Neural cell (in vitro differentiated cells): ENCODE measurements around the gene AP3D1.

Experiments used
- CTCF ChIP-seq: fragments of 450-650 bp; IDR thresholded peaks from 2 replicates; pipeline ENCODE4 v1.5.1; 2014; ENCODE audit warnings: antibody characterized with exemption, mild to moderate bottlenecking, moderate library complexity; ENCODE audit not compliant: poor library complexity, severe bottlenecking
- EP300 ChIP-seq: fragments of 450-650 bp; conservative IDR thresholded peaks from 2 replicates; pipeline ENCODE4 v1.6.1; 2014; ENCODE audit warnings: antibody characterized with exemption, mild to moderate bottlenecking, moderate library complexity; ENCODE audit not compliant: poor library complexity, severe bottlenecking
- EZH2 ChIP-seq: fragments of 200-600, 300-800 bp; shearing (Covaris generic), sonication (generic); IDR thresholded peaks from 2 replicates; pipeline ENCODE4 v1.6.1; 2014; ENCODE audit warnings: antibody characterized with exemption, low read length, borderline replicate concordance, mild to moderate bottlenecking; ENCODE audit not compliant: insufficient read depth, poor library complexity, severe bottlenecking
- RAD21 ChIP-seq: fragments of 450-650 bp; conservative IDR thresholded peaks from 2 replicates; pipeline ENCODE4 v1.6.1; 2014; ENCODE audit warnings: antibody characterized with exemption, mild to moderate bottlenecking, moderate library complexity
- SMC3 ChIP-seq: fragments of 450-650 bp; conservative IDR thresholded peaks from 2 replicates; pipeline ENCODE4 v1.6.1; 2014; ENCODE audit warnings: antibody characterized with exemption, mild to moderate bottlenecking, moderate library complexity; ENCODE audit not compliant: poor library complexity
- TF ChIP-seq, protein P1 (sequence below): IDR thresholded peaks from 2 replicates; pipeline ENCODE4 v1.6.1; 2012; ENCODE audit warnings: borderline replicate concordance

DNA sequence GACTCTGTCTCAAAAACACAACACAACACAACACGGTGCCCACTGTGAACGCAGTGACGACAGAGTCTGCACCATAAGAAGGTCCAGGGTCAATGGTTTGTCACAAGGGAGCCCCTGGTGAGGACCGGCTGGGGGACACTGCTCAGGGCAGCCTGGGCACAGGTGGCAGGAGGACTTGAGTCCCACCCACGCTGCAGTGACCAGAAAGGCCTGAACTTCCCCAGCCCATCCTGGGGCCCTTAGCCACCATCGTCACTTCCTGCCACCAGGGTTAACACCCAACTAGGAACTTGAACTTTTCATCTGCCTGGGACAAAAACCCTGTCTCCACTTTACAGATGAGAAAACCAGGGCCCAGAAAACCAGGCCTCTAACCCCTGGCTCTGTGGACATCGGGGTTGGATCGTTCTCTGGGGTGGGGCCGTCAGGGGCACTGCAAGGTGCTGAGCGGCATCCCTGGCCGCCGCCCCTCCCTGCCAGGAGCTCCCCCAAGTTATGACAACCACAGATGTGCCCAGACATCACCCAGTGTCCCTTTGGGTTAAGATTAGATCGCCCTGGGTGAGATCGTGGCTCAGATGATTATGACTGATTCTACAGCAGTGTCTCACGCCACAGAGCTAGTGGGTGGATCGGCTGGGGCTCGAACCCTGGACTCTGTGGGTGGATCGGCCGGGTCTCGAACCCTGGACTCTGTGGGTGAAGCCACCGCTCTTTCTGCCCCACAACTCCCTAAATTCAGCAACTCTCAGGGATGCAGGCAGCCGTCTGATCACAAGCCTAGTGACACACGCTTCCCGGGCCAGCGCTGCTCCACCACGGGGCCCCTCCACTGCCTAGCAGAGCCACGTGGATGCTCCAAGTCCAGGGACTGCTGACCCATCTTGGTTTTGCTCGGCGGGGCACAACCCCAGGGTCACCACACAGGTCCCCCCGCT, 69.2 kb downstream of the AP3D1 start:
- TF ChIP-seq CTCF (no peak), EZH2 (no peak), EP300 (no peak), SMC3 (no peak), RAD21 (no peak)
- TF ChIP-seq, protein P1, sequence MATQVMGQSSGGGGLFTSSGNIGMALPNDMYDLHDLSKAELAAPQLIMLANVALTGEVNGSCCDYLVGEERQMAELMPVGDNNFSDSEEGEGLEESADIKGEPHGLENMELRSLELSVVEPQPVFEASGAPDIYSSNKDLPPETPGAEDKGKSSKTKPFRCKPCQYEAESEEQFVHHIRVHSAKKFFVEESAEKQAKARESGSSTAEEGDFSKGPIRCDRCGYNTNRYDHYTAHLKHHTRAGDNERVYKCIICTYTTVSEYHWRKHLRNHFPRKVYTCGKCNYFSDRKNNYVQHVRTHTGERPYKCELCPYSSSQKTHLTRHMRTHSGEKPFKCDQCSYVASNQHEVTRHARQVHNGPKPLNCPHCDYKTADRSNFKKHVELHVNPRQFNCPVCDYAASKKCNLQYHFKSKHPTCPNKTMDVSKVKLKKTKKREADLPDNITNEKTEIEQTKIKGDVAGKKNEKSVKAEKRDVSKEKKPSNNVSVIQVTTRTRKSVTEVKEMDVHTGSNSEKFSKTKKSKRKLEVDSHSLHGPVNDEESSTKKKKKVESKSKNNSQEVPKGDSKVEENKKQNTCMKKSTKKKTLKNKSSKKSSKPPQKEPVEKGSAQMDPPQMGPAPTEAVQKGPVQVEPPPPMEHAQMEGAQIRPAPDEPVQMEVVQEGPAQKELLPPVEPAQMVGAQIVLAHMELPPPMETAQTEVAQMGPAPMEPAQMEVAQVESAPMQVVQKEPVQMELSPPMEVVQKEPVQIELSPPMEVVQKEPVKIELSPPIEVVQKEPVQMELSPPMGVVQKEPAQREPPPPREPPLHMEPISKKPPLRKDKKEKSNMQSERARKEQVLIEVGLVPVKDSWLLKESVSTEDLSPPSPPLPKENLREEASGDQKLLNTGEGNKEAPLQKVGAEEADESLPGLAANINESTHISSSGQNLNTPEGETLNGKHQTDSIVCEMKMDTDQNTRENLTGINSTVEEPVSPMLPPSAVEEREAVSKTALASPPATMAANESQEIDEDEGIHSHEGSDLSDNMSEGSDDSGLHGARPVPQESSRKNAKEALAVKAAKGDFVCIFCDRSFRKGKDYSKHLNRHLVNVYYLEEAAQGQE, result no peak
